GM21367 (cell line): ENCODE results near the gene PPIL3.

Experiments used
- ATAC-seq: cut with Tn5 transposase; IDR thresholded peaks from one replicate; pipeline ENCODE4 v1.9.1; 2021; ENCODE audit not compliant: unreplicated experiment

PPIL3 gene

DNA sequence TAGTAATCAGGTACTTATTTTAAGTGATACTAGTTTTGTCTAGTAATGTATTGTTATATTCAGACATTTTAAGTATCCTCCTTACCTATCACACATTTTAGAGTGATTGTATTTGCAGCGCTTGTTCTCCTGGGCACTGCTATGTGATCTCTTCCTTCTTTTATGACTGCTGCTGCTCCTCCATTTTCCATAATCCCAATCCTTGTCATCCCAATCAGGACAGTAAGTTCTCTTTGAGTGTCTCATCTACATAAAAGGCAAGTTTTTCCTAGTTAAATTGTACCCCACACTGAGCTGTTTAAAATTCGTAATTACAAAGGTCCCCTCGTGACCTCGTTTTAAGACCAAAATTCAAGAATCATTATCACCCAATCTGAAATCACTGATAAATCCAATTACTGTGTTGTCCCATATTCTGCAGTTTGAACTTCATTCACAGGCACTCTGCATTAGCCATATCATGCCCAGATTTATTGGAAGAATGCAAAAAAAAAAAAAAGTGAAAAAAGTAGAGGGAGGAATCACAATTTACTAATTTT, 27.2 kb downstream of the PPIL3 start:
- ATAC-seq, result no peak

GRCh38 chr2:200860092-200860795, 28.6 kb downstream of the PPIL3 start:
- no peak for ATAC-seq

- no peak for ATAC-seq
These were observed 32.1 kb downstream of the PPIL3 start for GRCh38 chr2:200856806-200857205.

DNA sequence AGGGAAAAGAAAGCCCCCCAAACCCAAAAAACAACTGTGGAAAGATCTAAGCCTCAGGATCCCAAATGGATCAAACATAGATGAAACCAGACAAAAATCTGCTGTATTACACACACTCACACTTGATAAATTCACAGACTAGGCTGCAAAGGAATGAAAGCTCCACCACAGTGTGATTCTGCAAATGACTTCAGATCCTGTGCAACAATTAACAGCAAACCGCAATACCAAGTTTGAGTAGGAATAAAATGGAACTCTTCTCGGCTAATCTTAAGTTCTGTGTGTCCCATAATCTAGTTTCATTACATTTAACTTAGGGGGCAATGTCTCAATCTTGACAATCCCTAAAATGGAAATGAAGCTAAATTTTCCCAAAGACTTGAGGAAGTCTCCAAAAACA, 36.3 kb downstream of the PPIL3 start:
- ATAC-seq, result no peak

DNA sequence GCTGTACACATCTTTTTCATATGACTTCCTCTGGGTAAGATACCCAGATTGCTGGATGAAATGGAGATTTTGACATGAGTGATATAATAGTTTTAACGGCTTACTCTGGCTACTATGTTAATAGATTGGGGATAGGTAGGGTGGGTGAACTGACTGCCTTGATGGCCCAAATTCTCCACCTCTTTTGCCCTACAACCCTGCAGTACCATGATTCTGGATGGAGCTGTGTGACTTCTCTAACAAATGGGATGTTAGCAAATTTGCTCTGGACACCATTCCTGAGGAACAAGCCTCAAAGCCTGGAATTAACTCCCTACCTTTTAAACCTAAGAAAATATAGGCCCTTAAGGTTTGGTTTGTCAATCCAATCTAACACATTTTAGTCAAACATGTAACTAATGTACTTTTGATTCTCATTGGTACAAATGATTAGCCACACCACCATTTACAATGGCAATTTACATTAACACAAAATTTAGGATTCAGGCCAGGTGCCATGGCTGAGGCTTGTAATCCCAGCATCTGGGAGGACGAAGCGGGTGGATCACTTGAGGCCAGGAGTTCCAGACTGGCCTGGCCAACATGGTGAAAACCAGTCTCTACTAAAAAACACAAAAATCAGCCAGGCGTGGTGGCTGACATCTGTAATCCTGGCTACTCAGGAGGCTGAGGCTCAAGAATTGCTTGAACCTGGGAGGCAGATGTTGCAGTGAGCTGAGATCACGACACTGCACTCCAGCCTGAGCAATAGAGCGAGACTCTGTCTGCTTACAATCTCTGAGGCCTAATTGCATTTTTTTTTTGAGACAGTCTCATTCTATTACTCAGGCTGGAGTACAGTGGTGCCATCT, 37.3 kb downstream of the PPIL3 start:
- ATAC-seq, result no peak

GRCh38 chr2:200850512-200851256, 38.2 kb downstream of the PPIL3 start:
- ATAC-seq, result no peak

GRCh38 chr2:200847939-200848338, 40.9 kb downstream of the PPIL3 start:
- ATAC-seq, result no peak

DNA sequence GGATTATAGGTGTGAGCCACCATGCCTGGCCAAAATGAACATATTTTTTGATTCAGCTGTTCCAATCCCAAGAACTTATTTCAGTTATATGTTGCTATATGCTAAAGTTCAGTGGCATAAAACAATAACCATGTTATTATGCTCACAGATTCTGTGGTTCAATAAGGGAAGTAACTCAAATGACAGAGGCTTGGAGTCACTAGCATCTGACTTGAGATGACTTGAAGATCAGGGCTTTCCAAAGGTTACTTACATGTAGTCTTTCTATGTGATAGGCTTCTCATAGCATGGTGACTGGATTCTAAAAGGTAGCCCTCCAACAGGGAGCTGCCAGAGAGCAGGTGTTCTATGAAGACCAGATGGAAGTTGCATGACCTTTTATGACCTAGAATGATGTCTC, 41.6 kb downstream of the PPIL3 start:
- no peak for ATAC-seq

GRCh38 chr2:200845669-200846325, 43.1 kb downstream of the PPIL3 start:
- no peak for ATAC-seq

DNA sequence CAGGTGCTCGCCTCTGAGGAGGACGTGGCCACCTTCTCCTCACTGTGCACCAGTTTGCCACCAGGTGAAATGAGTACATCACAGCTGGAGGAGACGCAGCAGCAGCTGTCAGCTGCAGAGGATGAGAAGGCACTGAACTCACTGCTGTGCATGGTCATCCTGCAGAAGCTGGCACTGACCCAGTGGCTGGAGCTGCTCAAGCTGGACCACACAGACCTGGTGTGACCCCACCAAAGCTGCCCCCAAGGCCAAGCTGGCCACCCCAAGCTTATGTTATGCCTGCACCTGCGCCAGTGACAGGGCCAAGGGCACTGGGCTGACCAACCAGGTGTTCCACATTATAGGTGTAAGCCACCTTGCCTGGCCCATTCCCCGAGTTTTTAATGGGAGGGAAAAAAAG, 43.7 kb downstream of the PPIL3 start:
- ATAC-seq, result no peak

DNA sequence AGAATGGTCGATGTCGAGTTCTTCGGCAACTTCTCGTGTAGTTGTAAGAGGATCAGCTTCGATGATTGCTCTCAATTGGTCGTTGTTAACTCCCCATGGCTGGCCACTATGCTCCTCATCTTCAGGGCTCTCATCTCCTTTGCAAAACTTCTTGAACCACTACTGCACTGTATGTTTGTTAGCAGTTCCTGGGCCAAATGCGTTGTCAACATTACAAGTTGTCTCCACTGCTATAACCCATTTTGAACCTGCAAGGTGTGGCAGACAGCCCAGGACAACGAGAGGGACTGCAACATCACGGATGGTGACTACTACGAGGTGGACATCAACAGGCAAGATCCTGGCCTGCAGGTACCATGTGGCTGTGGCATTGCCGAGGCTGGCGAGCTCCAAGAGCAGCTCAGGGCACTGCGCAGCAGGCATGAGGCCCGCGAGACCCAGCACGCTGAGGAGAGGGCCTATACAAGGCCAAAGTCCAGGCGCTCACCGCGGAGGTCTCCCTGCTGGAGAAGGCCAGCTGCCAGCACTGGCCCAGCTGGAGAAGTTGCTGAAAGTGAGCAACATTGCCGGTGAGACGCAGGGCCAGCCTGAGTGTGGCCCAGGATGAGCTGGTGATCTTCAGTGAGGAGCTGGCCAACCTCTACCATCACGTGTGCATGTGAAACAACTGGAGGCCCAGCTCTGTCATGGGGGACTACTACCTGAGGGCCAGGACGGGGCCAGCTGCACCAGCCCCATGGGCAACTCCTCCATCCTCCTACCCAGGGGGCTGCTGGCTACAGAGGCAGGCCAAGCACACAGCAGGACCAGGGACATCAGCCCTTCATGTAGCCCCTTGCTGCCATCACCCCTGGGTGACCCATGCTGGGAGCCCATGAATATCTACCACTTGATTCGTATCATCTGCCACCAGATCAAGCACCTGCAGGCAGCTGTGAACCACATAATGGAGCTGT, 44.6 kb downstream of the PPIL3 start:
- ATAC-seq, result no peak

- no peak for ATAC-seq
These were observed 49.4 kb downstream of the PPIL3 start for GRCh38 chr2:200839513-200839912.

GRCh38 chr2:200834701-200835100, 54.2 kb downstream of the PPIL3 start:
- no peak for ATAC-seq

DNA sequence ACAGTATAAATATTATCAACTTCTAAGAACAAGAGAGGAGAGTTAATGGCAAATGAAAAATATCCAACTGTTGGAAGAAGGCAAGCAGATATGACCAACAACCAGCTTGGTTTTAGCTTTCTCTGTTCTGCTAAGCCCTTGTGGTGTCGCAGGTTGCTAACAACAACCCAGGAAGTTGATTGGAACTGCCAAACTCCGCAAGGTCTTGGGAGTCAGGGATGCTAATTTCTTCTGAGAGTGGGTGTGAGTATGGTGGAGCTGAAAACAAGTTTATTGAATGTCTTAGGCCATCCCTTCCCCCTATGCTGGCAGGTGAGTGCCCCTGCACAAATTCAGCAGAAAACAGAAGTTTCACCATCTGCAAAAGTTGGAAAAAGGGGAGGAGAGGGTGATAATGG, 59.6 kb downstream of the PPIL3 start:
- no peak for ATAC-seq

DNA sequence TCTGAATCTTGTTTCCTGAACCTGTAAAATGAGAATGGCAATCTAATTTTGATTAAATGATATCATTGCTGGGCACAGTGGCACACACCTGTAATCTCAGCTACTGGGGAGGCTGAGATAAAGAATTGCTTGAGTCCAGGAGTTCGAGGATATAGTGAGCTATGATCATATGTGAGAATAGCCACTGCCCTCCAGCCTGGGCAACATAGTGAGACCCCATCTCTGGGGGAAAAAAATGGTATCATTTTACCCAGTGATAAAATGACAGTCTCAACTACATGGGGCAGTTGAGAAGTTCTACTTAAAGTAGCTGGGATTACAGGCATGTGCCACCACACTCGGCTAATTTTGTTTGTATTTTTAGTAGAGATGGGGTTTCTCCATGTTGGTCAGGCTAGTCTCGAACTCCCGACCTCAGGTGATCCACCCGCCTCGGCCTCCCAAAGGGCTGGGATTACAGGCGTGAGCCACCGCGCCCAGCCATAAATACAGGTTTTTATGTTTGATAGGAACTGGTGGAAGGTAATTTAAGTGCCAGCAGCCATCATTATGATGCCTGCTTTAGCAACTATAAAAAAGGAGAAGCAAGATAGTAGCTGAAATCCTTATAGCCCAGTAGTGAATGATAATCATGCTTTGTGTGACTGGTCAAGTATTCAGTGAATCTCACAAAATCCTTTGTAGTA, 60.2 kb downstream of the PPIL3 start:
- no peak for ATAC-seq

DNA sequence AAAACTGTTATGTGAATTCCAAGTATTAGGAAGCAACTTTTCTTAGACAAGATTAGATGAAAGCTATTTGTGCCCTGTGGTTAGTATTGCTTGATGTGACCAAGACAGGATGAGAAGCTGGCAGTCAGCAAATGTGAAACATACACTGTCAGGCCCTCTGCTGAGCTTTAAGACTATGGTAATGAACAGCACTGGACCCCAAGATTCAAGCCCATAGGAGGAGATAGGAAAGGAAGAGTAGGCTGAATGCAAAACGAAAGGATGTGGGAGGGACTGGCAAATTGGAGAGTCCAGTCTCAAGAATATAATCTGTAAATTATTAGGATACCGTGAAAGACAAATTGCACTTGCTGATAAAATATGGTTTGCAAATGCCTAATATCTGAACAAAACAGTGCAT, 60.8 kb downstream of the PPIL3 start:
- ATAC-seq, result no peak

GRCh38 chr2:200821686-200822245, 67.1 kb downstream of the PPIL3 start:
- no peak for ATAC-seq
